AG09309 (cell line): ENCODE measurements around the gene DISP3.

Experiments
- DNase-seq: peaks from one replicate; pipeline ENCODE4 v3.0.0-alpha.2; 2010; ENCODE audit warnings: low read depth
- H3K4me3 ChIP-seq: 2 replicates; pipeline ENCODE4 v1.5.1; 2011; ENCODE audit warnings: mild to moderate bottlenecking, low read depth, low read length, moderate library complexity; ENCODE audit not compliant: control insufficient read depth
- TF ChIP-seq, protein P1 (sequence below): IDR thresholded peaks from 2 replicates; pipeline ENCODE4 v1.5.1; 2011; ENCODE audit warnings: mild to moderate bottlenecking, low read depth, low read length, inconsistent platforms; ENCODE audit not compliant: insufficient read depth, control insufficient read depth; ENCODE audit errors: missing control alignments

DISP3 gene

DNA sequence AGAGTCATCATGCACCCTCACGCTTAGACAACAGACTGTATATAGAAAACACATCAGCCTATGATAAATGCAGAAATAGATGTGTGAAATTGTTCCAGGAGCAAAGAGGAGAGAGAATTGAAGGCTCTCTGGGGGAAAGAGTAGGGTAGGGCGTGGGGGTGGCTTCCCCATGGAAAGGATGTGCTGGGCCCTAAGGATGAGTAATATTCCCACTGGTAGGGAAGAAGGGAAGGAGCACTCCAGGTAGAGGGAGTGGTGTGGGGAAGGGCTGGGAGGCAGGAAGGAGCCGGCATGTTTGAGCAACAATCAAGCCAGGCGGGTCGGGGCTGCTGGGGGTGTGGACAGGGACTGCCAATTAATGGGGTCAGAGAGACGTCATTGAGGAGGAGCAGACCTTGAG, 10.1 kb upstream of the DISP3 start:
- no peak overlapping the region for H3K4me3 ChIP-seq
- TF ChIP-seq, protein P1, sequence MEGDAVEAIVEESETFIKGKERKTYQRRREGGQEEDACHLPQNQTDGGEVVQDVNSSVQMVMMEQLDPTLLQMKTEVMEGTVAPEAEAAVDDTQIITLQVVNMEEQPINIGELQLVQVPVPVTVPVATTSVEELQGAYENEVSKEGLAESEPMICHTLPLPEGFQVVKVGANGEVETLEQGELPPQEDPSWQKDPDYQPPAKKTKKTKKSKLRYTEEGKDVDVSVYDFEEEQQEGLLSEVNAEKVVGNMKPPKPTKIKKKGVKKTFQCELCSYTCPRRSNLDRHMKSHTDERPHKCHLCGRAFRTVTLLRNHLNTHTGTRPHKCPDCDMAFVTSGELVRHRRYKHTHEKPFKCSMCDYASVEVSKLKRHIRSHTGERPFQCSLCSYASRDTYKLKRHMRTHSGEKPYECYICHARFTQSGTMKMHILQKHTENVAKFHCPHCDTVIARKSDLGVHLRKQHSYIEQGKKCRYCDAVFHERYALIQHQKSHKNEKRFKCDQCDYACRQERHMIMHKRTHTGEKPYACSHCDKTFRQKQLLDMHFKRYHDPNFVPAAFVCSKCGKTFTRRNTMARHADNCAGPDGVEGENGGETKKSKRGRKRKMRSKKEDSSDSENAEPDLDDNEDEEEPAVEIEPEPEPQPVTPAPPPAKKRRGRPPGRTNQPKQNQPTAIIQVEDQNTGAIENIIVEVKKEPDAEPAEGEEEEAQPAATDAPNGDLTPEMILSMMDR, result no peak
- DNase-seq, result no peak

DNA sequence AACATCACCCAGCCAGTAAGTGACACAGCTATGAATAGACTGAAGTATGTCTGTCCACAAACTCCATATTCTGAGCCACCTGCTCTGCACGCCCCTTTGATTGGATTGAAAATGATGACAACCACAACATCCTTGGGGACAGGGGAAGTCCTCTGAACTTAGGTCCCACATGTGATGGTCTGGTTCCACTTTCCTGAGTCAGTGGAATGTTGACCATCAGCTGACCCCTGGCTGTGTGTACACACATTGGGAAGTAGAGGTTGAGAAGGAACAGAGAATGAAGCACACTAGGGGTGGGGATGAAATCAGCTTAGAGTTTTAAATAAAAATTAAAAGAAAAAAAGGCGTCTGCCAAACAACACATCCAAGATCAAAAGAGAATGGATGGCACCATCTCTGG, 8.0 kb upstream of the DISP3 start:
- no peak for DNase-seq
- no peak overlapping the region for H3K4me3 ChIP-seq
- TF ChIP-seq, protein P1, result no peak

DNA sequence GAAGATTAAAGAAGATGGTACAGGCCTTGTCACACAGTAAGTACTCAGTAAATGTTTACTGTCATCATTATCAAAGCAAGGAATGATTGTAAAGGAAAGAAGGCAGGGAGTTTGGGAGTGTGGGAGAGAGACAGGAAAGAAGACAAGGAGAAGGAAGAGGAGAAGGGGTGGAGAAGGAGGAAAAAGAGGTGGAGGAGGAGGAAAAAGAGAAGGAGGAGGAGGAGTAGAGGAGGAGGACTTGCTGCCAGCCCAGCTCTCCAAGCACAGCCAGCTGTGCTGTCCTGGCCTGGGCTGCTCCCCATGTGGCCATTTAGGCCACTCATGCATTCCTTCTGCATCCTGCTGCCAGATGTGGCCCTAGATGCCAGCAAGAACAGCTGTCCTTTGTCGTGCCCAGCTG, 7.5 kb upstream of the DISP3 start:
- no peak overlapping the region for H3K4me3 ChIP-seq
- TF ChIP-seq, protein P1, result no peak
- DNase-seq, result no peak

DNA sequence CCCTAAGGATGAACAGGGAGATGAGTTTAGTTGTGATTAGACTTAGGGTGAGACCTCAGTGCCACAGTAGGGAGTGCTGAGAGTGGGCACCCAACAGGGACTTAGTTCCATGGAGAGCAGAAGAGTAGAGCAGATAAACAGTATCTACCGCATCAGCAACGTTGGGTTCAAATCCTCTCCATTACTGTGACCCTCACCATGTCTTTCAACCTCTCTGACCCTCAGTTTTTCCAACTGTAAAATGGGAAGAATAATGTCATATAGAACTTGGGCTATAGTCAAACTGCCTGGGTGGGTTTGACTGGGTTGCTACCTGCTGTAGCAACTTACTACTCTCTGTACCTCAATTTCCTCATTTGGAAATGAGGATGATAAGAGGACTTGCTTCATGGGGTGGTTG, 6.7 kb upstream of the DISP3 start:
- H3K4me3 ChIP-seq, result no peak overlapping the region
- no peak for DNase-seq
- TF ChIP-seq, protein P1, result no peak

DNA sequence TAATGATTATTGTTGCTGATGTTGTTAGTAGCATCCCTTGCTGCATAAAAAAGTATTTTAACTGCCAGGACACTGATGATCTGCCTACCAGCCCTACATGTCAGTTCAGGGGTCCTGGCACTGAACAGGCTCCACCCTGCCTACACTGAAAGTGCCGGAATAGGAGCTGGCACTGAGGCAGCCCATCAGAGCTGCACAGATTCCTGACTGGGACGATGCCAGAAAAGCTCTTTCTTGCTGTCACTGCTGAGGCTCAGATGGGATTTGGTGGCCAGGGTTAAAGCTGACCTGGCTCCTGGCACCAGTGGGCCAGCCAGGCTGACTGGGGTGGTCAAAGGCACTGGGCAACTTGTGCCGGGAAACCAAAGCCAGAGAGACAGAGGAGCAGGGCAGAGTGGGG, 6.2 kb upstream of the DISP3 start:
- H3K4me3 ChIP-seq, result no peak overlapping the region
- TF ChIP-seq, protein P1, result no peak
- DNase-seq, result no peak

DNA sequence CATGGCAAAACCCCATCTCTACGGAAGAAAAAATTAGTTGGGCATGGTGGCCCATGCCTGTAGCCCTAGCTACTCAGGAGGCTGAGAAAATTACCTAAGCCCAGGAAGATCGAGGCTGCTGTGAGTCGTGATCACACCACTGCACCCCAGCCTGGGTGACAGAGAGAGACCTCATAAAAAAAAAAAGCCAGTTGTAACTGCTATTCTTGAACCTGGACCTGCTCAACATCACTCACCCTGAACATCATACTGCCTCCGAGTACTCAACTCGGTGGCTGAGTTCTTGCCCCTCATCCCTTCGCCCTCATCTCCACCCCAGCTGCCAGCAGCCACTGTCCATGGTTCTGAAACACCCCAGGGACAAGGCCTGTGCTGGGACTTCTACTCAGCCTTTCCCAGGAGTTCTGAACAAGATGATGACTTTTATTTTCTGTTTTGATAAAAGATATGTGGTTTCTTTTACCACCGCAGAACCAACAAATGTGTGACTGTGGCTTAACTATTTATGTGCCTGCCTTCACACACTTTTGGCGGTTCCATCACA, 5.4 kb upstream of the DISP3 start:
- TF ChIP-seq, protein P1, result no peak
- DNase-seq, result no peak
- no peak overlapping the region for H3K4me3 ChIP-seq

DNA sequence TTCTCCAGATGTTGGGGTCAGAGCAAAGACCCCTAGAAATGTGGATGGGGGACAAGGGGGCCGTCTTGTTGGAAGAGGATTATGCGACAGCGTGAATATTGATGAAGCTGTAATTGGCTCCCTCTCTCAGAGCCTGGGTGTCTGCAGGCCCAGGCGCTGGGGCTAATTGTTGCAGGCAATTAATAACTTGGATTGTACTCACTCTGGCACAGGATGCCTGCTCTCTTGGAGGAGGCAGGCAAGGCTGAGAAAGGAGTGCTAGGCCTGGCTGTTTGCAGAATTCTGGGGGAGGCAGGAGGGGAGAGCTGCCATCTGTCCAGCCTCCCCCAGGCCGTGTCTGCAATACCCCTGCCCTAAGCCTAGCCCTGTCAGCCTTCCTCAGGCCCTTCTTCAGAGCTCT, 4.1 kb upstream of the DISP3 start:
- no peak for DNase-seq
- no peak overlapping the region for H3K4me3 ChIP-seq
- TF ChIP-seq, protein P1, result no peak
